Measurements from ENCODE around the gene MLX. TPM values are rescaled to one million over a fixed set of nuclear protein-coding genes. Genes with fewer than 3 reads are reported as not detected.

Gene MLX
- total RNA-seq, 1 donor from 2014 or later, result 62.5 TPM

DNA sequence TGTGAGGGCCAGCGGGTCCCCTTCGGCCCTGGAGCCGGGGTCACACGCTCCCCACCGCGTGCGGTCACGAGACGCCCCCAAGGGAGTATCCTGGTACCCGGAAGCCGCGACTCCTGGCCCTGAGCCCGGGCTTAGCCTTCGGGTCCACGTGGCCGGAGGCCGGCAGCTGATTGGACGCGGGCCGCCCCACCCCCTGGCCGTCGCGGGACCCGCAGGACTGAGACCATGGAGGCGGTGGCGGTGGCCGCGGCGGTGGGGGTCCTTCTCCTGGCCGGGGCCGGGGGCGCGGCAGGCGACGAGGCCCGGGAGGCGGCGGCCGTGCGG is 30.9 kb upstream of the MLX start, which contains the start of gene NAGLU:
Gene NAGLU (plus strand): TSS at position 194 of the 324 bp plus-strand sequence. CDS start 32 bp downstream, at position 226.
- Mint-ChIP-seq H3K27me3 (ENCODE audit: unreplicated experiment) (peaks cover 11% of the 10 kb centered on the region), H3K9me3 (ENCODE audit: unreplicated experiment) (peaks cover 14% of the 10 kb centered on the region), H3K36me3 (ENCODE audit: unreplicated experiment) (no peaks in the 10 kb centered on the region), H3K4me3 (ENCODE audit: unreplicated experiment) (peak within 1 kb of the TSS; percentile 94), H3K4me1 (ENCODE audit: low read depth, unreplicated experiment) (peaks cover 24% of the 10 kb centered on the region), H3K27ac (ENCODE audit: unreplicated experiment) (peak within 1 kb of the TSS; percentile 100)
- TF ChIP-seq, protein P1, sequence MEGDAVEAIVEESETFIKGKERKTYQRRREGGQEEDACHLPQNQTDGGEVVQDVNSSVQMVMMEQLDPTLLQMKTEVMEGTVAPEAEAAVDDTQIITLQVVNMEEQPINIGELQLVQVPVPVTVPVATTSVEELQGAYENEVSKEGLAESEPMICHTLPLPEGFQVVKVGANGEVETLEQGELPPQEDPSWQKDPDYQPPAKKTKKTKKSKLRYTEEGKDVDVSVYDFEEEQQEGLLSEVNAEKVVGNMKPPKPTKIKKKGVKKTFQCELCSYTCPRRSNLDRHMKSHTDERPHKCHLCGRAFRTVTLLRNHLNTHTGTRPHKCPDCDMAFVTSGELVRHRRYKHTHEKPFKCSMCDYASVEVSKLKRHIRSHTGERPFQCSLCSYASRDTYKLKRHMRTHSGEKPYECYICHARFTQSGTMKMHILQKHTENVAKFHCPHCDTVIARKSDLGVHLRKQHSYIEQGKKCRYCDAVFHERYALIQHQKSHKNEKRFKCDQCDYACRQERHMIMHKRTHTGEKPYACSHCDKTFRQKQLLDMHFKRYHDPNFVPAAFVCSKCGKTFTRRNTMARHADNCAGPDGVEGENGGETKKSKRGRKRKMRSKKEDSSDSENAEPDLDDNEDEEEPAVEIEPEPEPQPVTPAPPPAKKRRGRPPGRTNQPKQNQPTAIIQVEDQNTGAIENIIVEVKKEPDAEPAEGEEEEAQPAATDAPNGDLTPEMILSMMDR (IDR thresholded peaks at IDR 0.05; ENCODE audit: partially characterized antibody, unreplicated experiment), result no peak
- DNase-seq, result peak; percentile 96

DNA sequence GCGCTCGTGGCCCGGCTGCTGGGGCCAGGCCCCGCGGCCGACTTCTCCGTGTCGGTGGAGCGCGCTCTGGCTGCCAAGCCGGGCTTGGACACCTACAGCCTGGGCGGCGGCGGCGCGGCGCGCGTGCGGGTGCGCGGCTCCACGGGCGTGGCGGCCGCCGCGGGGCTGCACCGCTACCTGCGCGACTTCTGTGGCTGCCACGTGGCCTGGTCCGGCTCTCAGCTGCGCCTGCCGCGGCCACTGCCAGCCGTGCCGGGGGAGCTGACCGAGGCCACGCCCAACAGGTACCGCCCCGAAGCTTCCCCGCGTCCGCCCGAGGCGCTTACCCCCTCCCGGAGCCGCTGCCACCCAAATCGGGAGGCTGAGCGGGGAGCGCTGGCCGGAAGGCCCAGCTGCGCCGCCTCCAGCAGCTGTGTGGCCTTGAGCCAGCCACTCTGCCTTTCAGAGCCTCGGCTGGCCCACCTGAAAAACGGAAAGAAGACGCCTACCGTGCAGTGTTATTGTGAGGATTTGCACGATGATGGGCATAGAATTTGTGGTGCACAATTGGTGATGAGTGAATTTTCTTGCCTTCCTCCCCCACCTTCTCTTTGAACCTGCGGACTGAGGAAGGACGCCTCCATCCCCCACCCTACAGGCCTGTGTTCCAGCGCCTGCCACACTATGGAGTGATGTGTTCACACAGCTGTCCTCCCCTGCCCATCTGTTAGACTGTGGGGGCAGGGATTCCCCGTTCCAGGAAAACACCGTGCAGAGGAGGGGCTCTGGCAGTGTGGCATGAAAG is 30.3 kb upstream of the MLX start:
- TF ChIP-seq, protein P1 (IDR thresholded peaks at IDR 0.05; ENCODE audit: partially characterized antibody, unreplicated experiment), result no peak
- peak overlapping the region; percentile 100 for H3K27ac Mint-ChIP-seq (ENCODE audit: unreplicated experiment)

DNA sequence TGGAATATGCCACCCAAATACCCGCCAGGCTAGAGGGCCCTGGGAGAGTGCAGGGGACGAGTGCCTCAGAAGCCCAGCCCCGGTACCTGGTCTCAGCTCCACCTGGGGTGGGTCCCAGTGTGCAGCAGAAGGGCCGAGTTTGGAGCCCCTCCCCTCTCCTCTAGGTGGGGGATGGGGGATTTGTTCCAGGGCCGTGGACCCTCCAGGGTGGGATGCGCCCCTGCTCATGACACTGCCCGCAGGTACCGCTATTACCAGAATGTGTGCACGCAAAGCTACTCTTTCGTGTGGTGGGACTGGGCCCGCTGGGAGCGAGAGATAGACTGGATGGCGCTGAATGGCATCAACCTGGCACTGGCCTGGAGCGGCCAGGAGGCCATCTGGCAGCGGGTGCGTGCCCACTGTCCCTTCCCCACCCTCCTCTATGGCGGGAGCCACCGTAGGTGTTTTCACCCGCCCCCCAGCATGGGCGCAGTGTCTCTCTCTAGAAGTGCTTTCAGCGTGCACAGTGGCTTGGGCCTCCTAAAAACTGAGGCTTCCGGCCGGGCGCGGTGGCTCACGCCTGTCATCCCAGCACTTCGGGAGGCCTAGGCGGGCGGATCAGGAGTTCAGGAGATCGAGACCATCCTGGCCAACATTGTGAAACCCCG is 29.6 kb upstream of the MLX start:
- TF ChIP-seq, protein P1 (IDR thresholded peaks at IDR 0.05; ENCODE audit: partially characterized antibody, unreplicated experiment), result no peak
- H3K27ac Mint-ChIP-seq (ENCODE audit: unreplicated experiment), result peak overlapping the region; percentile 100

More for the DNA sequence above, 30.3 kb upstream of the MLX start:
- Mint-ChIP-seq H3K4me3 (ENCODE audit: unreplicated experiment) (peak overlapping the region; percentile 94), H3K9me3 (ENCODE audit: unreplicated experiment) (peaks cover 14% of the 10 kb centered on the region), H3K27me3 (ENCODE audit: unreplicated experiment) (peaks cover 11% of the 10 kb centered on the region), H3K4me1 (ENCODE audit: low read depth, unreplicated experiment) (peaks cover 24% of the 10 kb centered on the region), H3K36me3 (ENCODE audit: unreplicated experiment) (no peaks in the 10 kb centered on the region)
- peak; percentile 90 for DNase-seq

DNA sequence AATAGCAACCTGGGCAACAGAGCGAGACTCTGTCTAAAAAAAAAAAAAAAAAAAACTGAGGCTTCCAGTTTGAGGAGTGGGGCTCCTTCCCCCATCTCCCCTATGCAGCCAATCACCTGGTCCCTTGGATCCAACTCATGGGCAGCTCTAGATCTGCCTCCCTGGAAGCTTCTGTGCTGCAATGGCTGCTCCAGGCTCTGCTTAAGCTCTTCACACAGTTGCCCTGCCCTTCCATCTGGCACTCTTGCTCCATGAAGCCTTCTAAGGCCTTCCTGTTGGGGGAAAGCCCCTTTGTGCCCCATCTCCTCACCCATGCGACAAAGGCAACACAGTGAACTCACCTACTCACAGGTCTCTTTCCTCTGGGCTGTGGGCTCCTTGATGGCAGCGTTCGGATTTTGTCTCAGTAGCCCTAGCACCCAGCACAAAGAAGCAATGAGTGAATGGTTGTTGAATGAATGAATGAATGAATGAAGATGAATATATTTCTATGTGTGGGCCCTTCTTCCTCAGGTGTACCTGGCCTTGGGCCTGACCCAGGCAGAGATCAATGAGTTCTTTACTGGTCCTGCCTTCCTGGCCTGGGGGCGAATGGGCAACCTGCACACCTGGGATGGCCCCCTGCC is 29.0 kb upstream of the MLX start:
- peaks cover 22% of the 10 kb centered on the region for H3K4me1 Mint-ChIP-seq (ENCODE audit: low read depth, unreplicated experiment)

More for the DNA sequence above, 29.6 kb upstream of the MLX start:
- Mint-ChIP-seq H3K4me3 (ENCODE audit: unreplicated experiment) (peak overlapping the region; percentile 94), H3K36me3 (ENCODE audit: unreplicated experiment) (no peaks in the 10 kb centered on the region), H3K4me1 (ENCODE audit: low read depth, unreplicated experiment) (peaks cover 22% of the 10 kb centered on the region), H3K27me3 (ENCODE audit: unreplicated experiment) (peaks cover 11% of the 10 kb centered on the region), H3K9me3 (ENCODE audit: unreplicated experiment) (peaks cover 11% of the 10 kb centered on the region)
- no peak for DNase-seq

More for the DNA sequence above, 29.0 kb upstream of the MLX start:
- Mint-ChIP-seq H3K27ac (ENCODE audit: unreplicated experiment) (peak overlapping the region; percentile 100), H3K4me3 (ENCODE audit: unreplicated experiment) (peak overlapping the region; percentile 94), H3K36me3 (ENCODE audit: unreplicated experiment) (no peaks in the 10 kb centered on the region), H3K27me3 (ENCODE audit: unreplicated experiment) (peaks cover 11% of the 10 kb centered on the region), H3K9me3 (ENCODE audit: unreplicated experiment) (peaks cover 11% of the 10 kb centered on the region)
- no peak for DNase-seq
- TF ChIP-seq, protein P1 (IDR thresholded peaks at IDR 0.05; ENCODE audit: partially characterized antibody, unreplicated experiment), result no peak

Measured in glutamatergic neuron (in vitro differentiated cells).